Measurements from ENCODE around the gene MISFA. TPM values are rescaled to one million over a fixed set of nuclear protein-coding genes. Genes with fewer than 3 reads are reported as not detected.
A peak's percentile ranks its signal among the peaks of the same experiment; 100 is the strongest.
"Not testable (repeated sequence)": the region's sequence is repeated elsewhere in the genome, so short reads cannot be mapped to it uniquely, and the experiment has no call there.

MISFA gene
- total and polyA plus RNA-seq, 2 experiments from 2014 or later, result 3.6 to 6.1 TPM

- no peak for DNase-seq (ENCODE audit: low read depth in 1 of 2, low spot score in 1 of 2)
- no peaks in the 10 kb centered on the region for H3K36me3 ChIP-seq
- H3K4me3 ChIP-seq, result no peak overlapping the region
- TF ChIP-seq, protein P1, sequence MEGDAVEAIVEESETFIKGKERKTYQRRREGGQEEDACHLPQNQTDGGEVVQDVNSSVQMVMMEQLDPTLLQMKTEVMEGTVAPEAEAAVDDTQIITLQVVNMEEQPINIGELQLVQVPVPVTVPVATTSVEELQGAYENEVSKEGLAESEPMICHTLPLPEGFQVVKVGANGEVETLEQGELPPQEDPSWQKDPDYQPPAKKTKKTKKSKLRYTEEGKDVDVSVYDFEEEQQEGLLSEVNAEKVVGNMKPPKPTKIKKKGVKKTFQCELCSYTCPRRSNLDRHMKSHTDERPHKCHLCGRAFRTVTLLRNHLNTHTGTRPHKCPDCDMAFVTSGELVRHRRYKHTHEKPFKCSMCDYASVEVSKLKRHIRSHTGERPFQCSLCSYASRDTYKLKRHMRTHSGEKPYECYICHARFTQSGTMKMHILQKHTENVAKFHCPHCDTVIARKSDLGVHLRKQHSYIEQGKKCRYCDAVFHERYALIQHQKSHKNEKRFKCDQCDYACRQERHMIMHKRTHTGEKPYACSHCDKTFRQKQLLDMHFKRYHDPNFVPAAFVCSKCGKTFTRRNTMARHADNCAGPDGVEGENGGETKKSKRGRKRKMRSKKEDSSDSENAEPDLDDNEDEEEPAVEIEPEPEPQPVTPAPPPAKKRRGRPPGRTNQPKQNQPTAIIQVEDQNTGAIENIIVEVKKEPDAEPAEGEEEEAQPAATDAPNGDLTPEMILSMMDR (IDR thresholded peaks at IDR 0.05; ENCODE audit: low read depth, low read length), result no peak
- H3K27me3 ChIP-seq, result no peaks in the 10 kb centered on the region
- H3K27ac ChIP-seq, result no peak overlapping the region
- no peaks in the 10 kb centered on the region for H3K9me3 ChIP-seq (ENCODE audit: low read depth)
- no peaks in the 10 kb centered on the region for H3K4me1 ChIP-seq (ENCODE audit: low read depth)
Observed at GRCh38 chr11:18641677-18642076, 42.1 kb downstream of the MISFA start.

DNA sequence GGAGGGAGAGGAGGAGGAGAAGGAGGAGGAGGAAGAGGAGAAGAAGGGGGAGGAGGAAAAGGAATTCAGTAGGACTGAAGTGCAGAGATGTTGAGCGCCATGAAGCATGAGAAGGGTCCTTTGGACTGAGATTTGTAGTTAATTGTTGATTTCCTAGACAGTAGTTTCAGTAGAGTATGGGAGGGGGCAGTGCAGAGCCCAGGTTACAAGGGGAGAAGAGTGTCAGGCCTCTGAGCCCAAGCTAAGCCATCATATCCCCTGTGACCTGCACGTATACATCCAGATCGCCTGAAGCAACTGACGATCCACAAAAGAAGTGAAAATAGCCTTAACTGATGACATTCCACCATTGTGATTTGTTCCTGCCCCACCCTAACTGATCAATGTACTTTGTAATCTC lies 43.4 kb downstream of the MISFA start:
- not testable (repeated sequence) for H3K36me3 ChIP-seq; DNase-seq (ENCODE audit: low read depth in 1 of 2, low spot score in 1 of 2); H3K4me3 ChIP-seq; H3K27ac ChIP-seq; H3K27me3 ChIP-seq; H3K4me1 ChIP-seq (ENCODE audit: low read depth); H3K9me3 ChIP-seq (ENCODE audit: low read depth)

DNA sequence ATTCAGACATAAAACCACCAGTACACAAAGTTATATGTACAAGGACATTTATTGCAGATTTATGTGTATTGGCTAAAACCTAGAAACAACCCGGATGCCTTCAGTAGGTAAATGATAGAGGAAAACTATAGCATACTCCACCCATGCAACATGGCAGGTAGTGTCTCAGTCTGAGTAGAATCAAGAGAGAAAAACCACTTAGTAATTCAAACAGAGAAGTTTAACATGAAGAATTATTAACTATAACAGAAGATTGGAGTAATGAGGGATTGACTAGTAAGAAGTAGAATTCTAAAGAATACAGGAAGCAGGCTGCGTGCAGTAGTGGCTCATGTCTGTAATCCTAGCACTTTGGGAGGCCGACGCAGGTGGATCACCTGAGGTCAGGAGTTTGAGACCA lies 50.8 kb downstream of the MISFA start:
- no peaks in the 10 kb centered on the region for H3K9me3 ChIP-seq (ENCODE audit: low read depth)
- H3K36me3 ChIP-seq, result no peaks in the 10 kb centered on the region
- H3K27me3 ChIP-seq, result no peaks in the 10 kb centered on the region
- TF ChIP-seq, protein P1 (IDR thresholded peaks at IDR 0.05; ENCODE audit: low read depth, low read length), result no peak
- H3K4me1 ChIP-seq (ENCODE audit: low read depth), result no peaks in the 10 kb centered on the region
- H3K4me3 ChIP-seq, result no peak overlapping the region
- H3K27ac ChIP-seq, result no peak overlapping the region
- no peak for DNase-seq (ENCODE audit: low read depth in 1 of 2, low spot score in 1 of 2)

DNA sequence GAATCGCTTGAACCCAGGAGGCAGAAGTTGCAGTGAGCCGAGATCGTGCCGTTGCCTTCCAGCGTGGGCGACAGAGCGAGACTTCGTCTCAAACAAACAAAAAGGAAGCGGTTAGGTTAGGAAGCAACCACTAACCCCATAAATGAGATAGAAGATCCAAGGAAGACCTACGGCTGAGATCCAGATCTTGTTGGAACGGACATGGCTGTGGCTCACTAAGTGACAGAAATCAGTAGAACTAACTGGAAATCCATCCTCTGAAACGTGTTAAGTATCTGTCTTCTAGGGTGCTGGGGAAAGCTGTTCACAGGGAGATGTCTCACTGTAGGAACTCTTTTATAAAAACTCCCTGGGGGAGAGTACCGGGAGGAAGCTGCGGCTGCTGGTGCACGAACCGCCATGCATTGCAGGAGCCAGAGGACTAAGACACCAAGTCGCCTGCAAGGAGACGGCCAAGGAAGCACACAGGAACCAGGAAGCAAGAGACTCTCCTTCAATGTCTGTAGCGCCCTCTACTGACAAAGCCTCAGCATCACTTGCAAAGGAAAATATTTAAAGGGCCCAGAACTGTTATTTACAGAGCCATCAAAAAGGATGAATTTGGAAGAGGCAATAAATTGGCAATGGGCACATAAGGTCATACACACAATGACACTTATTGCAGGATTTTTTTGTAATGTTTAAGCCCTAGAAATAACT lies 51.4 kb downstream of the MISFA start:
- Histone ChIP-seq H3K27me3 (no peaks in the 10 kb centered on the region), H3K27ac (no peak overlapping the region), H3K9me3 (ENCODE audit: low read depth) (no peaks in the 10 kb centered on the region), H3K36me3 (no peaks in the 10 kb centered on the region), H3K4me3 (no peak overlapping the region), H3K4me1 (ENCODE audit: low read depth) (no peaks in the 10 kb centered on the region)
- TF ChIP-seq, protein P1 (IDR thresholded peaks at IDR 0.05; ENCODE audit: low read depth, low read length), result peak; percentile 67
- DNase-seq (ENCODE audit: low read depth in 1 of 2, low spot score in 1 of 2), result peak in 1 of 2 donors; percentile 78

Other genes with a start within 250 kb of the MISFA start
- gene LDHA, start 205.2 kb upstream of the MISFA start, total RNA-seq, result 1,055 and 1,613 TPM in 2 replicates
- 3,082 and 3,925 TPM in 2 replicates for gene LDHA, start 205.2 kb upstream of the MISFA start, polyA plus RNA-seq
- not detected in 2 replicates for gene LDHC, start 187.5 kb upstream of the MISFA start, total RNA-seq
- gene LDHC, start 187.5 kb upstream of the MISFA start, polyA plus RNA-seq, result not detected in 2 replicates
- not detected in 2 replicates for gene LDHAL6A, start 143.9 kb upstream of the MISFA start, total RNA-seq
- gene LDHAL6A, start 143.9 kb upstream of the MISFA start, polyA plus RNA-seq, result 0.12 TPM in 1 of 2 replicates, not detected in the other
- 110 and 117 TPM in 2 replicates for gene TSG101, start 72.8 kb upstream of the MISFA start, total RNA-seq
- 151 and 152 TPM in 2 replicates for gene TSG101, start 72.8 kb upstream of the MISFA start, polyA plus RNA-seq
- gene UEVLD, start 11.1 kb upstream of the MISFA start, total RNA-seq, result 6.3 and 13.1 TPM in 2 replicates
- 9.4 and 18.6 TPM in 2 replicates for gene UEVLD, start 11.1 kb upstream of the MISFA start, polyA plus RNA-seq
- 13.4 and 14.3 TPM in 2 replicates for gene SPTY2D1, start 34.6 kb downstream of the MISFA start, total RNA-seq
- 4.3 and 6.6 TPM in 2 replicates for gene SPTY2D1, start 34.6 kb downstream of the MISFA start, polyA plus RNA-seq
- 3.4 and 4.1 TPM in 2 replicates for gene TMEM86A, start 99.0 kb downstream of the MISFA start, total RNA-seq
- gene TMEM86A, start 99.0 kb downstream of the MISFA start, polyA plus RNA-seq, result 4.1 and 5.2 TPM in 2 replicates
- 0.03 and 0.32 TPM in 2 replicates for gene IGSF22, start 126.4 kb downstream of the MISFA start, total RNA-seq
- gene IGSF22, start 126.4 kb downstream of the MISFA start, polyA plus RNA-seq, result 0.64 and 0.82 TPM in 2 replicates
- gene PTPN5, start 192.0 kb downstream of the MISFA start, total RNA-seq, result 1.3 and 1.6 TPM in 2 replicates
- gene PTPN5, start 192.0 kb downstream of the MISFA start, polyA plus RNA-seq, result 1.1 and 2.4 TPM in 2 replicates